Measurements from ENCODE around the gene WDR19.
A peak's percentile ranks its signal among the peaks of the same experiment; 100 is the strongest.

Gene WDR19

GRCh38 chr4:39305912-39306677, 123.8 kb downstream of the WDR19 start:
- DNase-seq, result no peak

GRCh38 chr4:39308611-39309010, 126.3 kb downstream of the WDR19 start:
- peak; percentile 13 for DNase-seq

- no peak for DNase-seq
Measured at GRCh38 chr4:39312816-39313215, 130.5 kb downstream of the WDR19 start.

DNA sequence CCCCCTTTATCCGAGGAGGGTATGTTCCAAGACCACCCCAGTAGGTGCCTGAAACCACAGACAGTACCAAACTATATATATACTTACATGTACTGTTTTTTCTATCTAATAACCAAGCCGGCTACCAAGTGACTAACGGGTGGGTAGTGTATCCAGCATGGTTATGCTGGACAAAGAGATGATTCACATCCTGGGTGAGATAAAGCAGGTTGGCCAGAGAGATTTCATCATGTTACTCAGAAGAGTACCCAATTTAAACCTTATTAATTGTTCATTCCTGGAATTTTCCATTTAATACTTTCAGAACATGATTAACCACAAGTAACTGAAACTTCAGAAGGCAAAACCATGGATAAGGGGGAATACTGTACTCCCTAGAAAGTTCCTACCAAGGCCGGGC, 137.3 kb downstream of the WDR19 start:
- no peak for DNase-seq

GRCh38 chr4:39320381-39321115, 138.2 kb downstream of the WDR19 start:
- DNase-seq, result no peak

DNA sequence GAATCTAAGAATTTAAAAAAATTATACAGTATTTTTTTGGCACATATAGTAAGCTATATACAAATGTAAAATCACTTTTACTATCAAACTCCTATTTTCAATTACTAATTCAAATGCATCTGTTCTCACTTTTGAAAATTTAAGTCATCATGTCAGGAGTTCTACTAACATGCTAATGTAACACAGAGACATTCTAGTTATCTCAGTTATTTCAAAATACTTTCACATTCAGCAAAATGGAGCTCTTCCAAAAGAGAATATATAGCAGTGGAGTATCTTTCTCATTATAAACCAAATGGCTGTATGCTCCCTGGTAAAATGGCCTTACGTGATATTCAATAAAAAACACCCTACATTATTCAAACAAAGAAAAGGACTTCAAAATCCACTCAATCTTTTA, 141.5 kb downstream of the WDR19 start:
- no peak for DNase-seq

DNA sequence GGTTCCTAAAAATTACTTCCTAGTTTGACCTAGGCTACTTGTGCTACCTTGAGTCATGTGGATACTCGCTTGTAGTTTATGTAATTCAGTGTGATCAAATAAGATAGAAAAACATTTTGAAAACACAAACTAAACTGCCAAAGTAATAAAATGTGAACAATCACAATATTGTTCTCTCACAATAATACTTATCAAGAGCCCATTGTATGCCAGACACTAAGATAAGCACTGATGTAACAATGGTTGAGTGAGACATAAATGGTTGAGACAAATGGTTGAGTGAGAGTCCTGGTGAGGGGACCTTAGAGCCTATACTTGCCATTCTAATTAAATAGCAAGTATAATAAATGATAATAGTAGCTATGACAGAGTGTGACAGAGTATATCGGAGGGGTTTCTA, 142.1 kb downstream of the WDR19 start:
- no peak for DNase-seq

DNA sequence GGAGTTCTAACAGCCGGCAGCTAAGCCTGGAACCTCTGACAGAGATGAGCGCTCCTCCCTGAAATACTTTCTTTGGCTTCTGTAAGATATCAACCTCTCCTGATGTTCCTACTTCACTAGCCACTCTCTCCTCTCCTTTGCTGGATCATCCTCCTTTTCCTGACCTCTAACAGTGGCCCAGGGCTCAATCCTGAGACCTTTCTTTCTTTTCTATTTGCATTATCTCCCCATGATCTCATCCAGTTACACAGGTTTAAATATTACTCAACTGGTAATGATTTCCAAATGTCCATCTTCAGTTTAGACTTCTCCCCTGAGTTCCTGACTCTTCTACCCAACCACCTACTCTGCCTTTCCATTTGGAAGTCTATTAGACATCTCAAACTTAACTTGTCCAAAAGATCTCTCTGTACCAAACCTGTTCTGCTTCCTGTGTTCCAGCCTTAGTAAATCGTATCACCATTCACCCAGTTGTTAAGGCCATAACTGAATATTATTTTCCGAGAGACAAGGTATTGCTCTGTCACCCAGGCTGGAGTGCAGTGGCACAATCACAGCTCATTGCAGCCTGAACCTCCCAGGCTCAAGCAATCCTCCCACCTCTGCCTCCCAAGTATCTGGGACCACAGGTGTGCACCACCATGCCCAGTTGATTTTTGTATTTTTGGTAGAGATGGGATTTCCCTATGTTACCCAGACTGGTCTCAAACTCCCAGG, 142.7 kb downstream of the WDR19 start:
- no peak for DNase-seq

DNA sequence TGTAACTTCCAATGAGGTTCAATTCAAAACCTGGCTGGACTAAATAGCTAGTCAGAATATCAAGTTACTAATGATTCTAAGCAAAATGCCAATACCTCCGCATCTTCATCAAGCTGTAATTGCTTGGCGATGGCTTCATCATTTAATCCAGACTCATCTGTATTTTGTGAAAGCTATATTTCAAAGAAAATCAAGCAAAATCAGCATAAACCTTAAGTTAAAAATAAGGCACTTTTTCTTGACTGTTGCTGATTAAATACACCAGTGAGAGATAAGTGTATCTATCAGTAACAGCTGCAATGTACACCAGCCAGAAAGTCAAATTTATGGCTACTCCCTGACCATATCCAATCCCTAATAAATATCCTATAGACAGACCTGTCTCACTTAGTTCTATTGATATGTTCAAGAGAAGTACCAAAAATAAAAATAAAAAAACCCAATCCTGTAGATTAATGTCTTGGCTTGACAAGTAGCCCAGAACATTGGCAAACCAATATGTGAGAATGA, 144.2 kb downstream of the WDR19 start:
- no peak for DNase-seq

DNA sequence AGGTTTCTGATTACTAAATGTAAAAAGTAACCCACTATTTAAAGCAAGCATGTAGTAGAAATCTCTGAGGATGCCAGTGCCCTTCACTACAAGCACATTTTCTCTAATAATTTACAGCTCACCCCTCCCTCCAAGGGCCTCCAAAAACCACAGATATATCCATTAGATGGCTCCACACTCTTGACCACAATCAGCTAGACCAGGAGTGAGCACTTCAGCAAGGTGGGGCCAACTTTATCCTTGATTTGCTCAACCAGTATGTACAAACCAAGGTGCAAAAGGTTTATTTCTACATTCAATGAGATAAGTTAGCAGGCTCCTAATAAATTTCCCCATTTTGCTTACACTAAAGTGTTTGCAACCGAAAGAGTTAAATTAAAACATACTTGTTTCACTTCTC, 148.0 kb downstream of the WDR19 start:
- DNase-seq, result no peak

GRCh38 chr4:39331191-39331590, 148.9 kb downstream of the WDR19 start:
- DNase-seq, result no peak
